ENCODE data around the gene SYNE2. TPM values are rescaled to one million over a fixed set of nuclear protein-coding genes. Genes with fewer than 3 reads are reported as not detected.
"Not testable (repeated sequence)": the region's sequence is repeated elsewhere in the genome, so short reads cannot be mapped to it uniquely, and the experiment has no call there.

Gene SYNE2
- polyA plus RNA-seq, 1 donor from 2014 or later = 82.3 TPM

GRCh38 chr14:64037869-64038745, 185.3 kb downstream of the SYNE2 start:
- H2AFZ ChIP-seq (ENCODE audit: low read depth, low read length); H3K36me3 ChIP-seq (ENCODE audit: insufficient read depth, low read length); H3K4me3 ChIP-seq (ENCODE audit: low read length); H3K27ac ChIP-seq (ENCODE audit: low read length); H3F3A ChIP-seq (ENCODE audit: insufficient read depth, low read length, poor library complexity, severe bottlenecking); H4K20me1 ChIP-seq (ENCODE audit: insufficient read depth); H3K9me3 ChIP-seq (ENCODE audit: low read length); H3K27me3 ChIP-seq (ENCODE audit: insufficient read depth, low read depth, low read length); H3K4me2 ChIP-seq (ENCODE audit: low read length); H3K9ac ChIP-seq (ENCODE audit: low read length); H3K9me2 ChIP-seq (ENCODE audit: insufficient read depth, low read length); H3K79me2 ChIP-seq (replicated peaks; ENCODE audit: insufficient read depth, low read length): not testable (repeated sequence)

- no peak for TF ChIP-seq CTCF (IDR thresholded peaks at IDR 0.05; ENCODE audit: poor library complexity, severe bottlenecking)
- no peak for TF ChIP-seq SMC3 (conservative IDR thresholded peaks at IDR 0.05; ENCODE audit: poor library complexity)
- TF ChIP-seq RAD21 (conservative IDR thresholded peaks at IDR 0.05) = no peak
- TF ChIP-seq MXI1 (conservative IDR thresholded peaks at IDR 0.05; ENCODE audit: poor library complexity, severe bottlenecking) = no peak
- no peak for TF ChIP-seq POLR2AphosphoS5 (IDR thresholded peaks at IDR 0.05)
- TF ChIP-seq REST (IDR thresholded peaks at IDR 0.05; ENCODE audit: borderline replicate concordance) = no peak
- TF ChIP-seq TAF1 (IDR thresholded peaks at IDR 0.05; ENCODE audit: low read depth) = no peak
- Histone ChIP-seq H3K79me2 (replicated peaks; ENCODE audit: insufficient read depth, low read length) (no peaks in the 10 kb centered on the region), H3K36me3 (ENCODE audit: insufficient read depth, low read length) (no peaks in the 10 kb centered on the region), H3K9me2 (ENCODE audit: insufficient read depth, low read length) (no peaks in the 10 kb centered on the region), H2AFZ (ENCODE audit: low read depth, low read length) (no peak overlapping the region), H3K4me3 (ENCODE audit: low read length) (no peak overlapping the region), H3K27me3 (ENCODE audit: insufficient read depth, low read depth, low read length) (no peaks in the 10 kb centered on the region), H3K4me2 (ENCODE audit: low read length) (no peak overlapping the region), H3F3A (ENCODE audit: insufficient read depth, low read length, poor library complexity, severe bottlenecking) (no peaks in the 10 kb centered on the region), H3K9ac (ENCODE audit: low read length) (no peak overlapping the region), H3K9me3 (ENCODE audit: low read length) (no peaks in the 10 kb centered on the region), H4K20me1 (ENCODE audit: insufficient read depth) (no peaks in the 10 kb centered on the region), H3K27ac (ENCODE audit: low read length) (no peak overlapping the region)
Measured at GRCh38 chr14:64038841-64039542, 186.2 kb downstream of the SYNE2 start.

- Histone ChIP-seq H3K9me3 (ENCODE audit: low read length) (no peaks in the 10 kb centered on the region), H3K27ac (ENCODE audit: low read length) (no peak overlapping the region), H2AFZ (ENCODE audit: low read depth, low read length) (no peak overlapping the region), H3K79me2 (replicated peaks; ENCODE audit: insufficient read depth, low read length) (no peaks in the 10 kb centered on the region), H3K9ac (ENCODE audit: low read length) (no peak overlapping the region), H3K27me3 (ENCODE audit: insufficient read depth, low read depth, low read length) (no peaks in the 10 kb centered on the region), H3F3A (ENCODE audit: insufficient read depth, low read length, poor library complexity, severe bottlenecking) (no peaks in the 10 kb centered on the region), H3K4me3 (ENCODE audit: low read length) (no peak overlapping the region), H3K9me2 (ENCODE audit: insufficient read depth, low read length) (no peaks in the 10 kb centered on the region), H4K20me1 (ENCODE audit: insufficient read depth) (no peaks in the 10 kb centered on the region), H3K4me2 (ENCODE audit: low read length) (no peak overlapping the region), H3K36me3 (ENCODE audit: insufficient read depth, low read length) (no peaks in the 10 kb centered on the region)
- no peak for TF ChIP-seq EP300 (conservative IDR thresholded peaks at IDR 0.05; ENCODE audit: poor library complexity, severe bottlenecking)
- no peak for TF ChIP-seq EZH2 (IDR thresholded peaks at IDR 0.05; ENCODE audit: borderline replicate concordance, insufficient read depth, low read length, poor library complexity, severe bottlenecking)
- no peak for TF ChIP-seq SMC3 (conservative IDR thresholded peaks at IDR 0.05; ENCODE audit: poor library complexity)
- no peak for TF ChIP-seq TAF1 (IDR thresholded peaks at IDR 0.05; ENCODE audit: low read depth)
- TF ChIP-seq CTCF (IDR thresholded peaks at IDR 0.05; ENCODE audit: poor library complexity, severe bottlenecking) = no peak
- no peak for TF ChIP-seq POLR2AphosphoS5 (IDR thresholded peaks at IDR 0.05)
- no peak for TF ChIP-seq MXI1 (conservative IDR thresholded peaks at IDR 0.05; ENCODE audit: poor library complexity, severe bottlenecking)
Measured at GRCh38 chr14:64040044-64040443, 187.2 kb downstream of the SYNE2 start.

Data from neural cell (in vitro differentiated cells).